ENCODE results near the gene SEBOX. TPM values are rescaled to one million over a fixed set of nuclear protein-coding genes. Genes with fewer than 3 reads are reported as not detected.
"Not testable (repeated sequence)": the region's sequence is repeated elsewhere in the genome, so short reads cannot be mapped to it uniquely, and the experiment has no call there.

SEBOX gene
- total RNA-seq, 2 experiments from 2014 or later: not detected

GRCh38 chr17:28338769-28339212 lies 26.2 kb downstream of the SEBOX start:
- DNase-seq; H3K27me3 Mint-ChIP-seq; ATAC-seq; H3K27ac Mint-ChIP-seq; H3K9me3 Mint-ChIP-seq (ENCODE audit: low read depth); H3K4me3 Mint-ChIP-seq: not testable (repeated sequence)
- H3K36me3 Mint-ChIP-seq: peaks cover 13% of the 10 kb centered on the region
- H3K4me1 Mint-ChIP-seq: peaks cover 32% of the 10 kb centered on the region
- CTCF ChIA-PET: interaction anchor here (1.2 to 2.0 kb wide), 3 partner anchors 16 to 533 kb away, joined by 3 to 5 read pairs (median 3); no protein-coding TSS in a partner anchor

GRCh38 chr17:28338056-28338768 lies 26.8 kb downstream of the SEBOX start:
- CTCF ChIA-PET: interaction anchor here (1.2 to 2.0 kb wide), 3 partner anchors 20 to 533 kb away, joined by 3 to 5 read pairs (median 4); partner anchors contain the start of gene POLDIP2
- Mint-ChIP-seq H3K27ac (no peak overlapping the region), H3K9me3 (ENCODE audit: low read depth) (no peaks in the 10 kb centered on the region), H3K36me3 (peaks cover 13% of the 10 kb centered on the region), H3K4me1 (peaks cover 33% of the 10 kb centered on the region), H3K27me3 (no peaks in the 10 kb centered on the region), H3K4me3 (no peak overlapping the region)
- ATAC-seq: no peak
- DNase-seq: no peak

GRCh38 chr17:28335959-28336871 lies 28.8 kb downstream of the SEBOX start:
- no peaks in the 10 kb centered on the region for H3K27me3 Mint-ChIP-seq
- H3K4me1 Mint-ChIP-seq: peaks cover 36% of the 10 kb centered on the region
- no peak for ATAC-seq
- peak overlapping the region; percentile 92 for H3K27ac Mint-ChIP-seq
- DNase-seq: peak; percentile 52
- no peaks in the 10 kb centered on the region for H3K9me3 Mint-ChIP-seq (ENCODE audit: low read depth)
- H3K4me3 Mint-ChIP-seq: peak overlapping the region; percentile 97
- peaks cover 7% of the 10 kb centered on the region for H3K36me3 Mint-ChIP-seq
- CTCF ChIA-PET: interaction anchor here (0.6 to 4.3 kb wide), 17 partner anchors 9 to 686 kb away, joined by 3 to 31 read pairs (median 3); partner anchors contain the start of genes BLTP2, POLDIP2 and TMEM97

GRCh38 chr17:28335201-28335958 lies 29.6 kb downstream of the SEBOX start, which contains the start of the genes IFT20 and TNFAIP1:
TSS of gene IFT20 (minus strand) at chr17:28335472. CDS start at chr17:28331985, 3,487 bp downstream.
TSS of gene TNFAIP1 (plus strand) at chr17:28335761. CDS start at chr17:28339522, 3,761 bp downstream.
- Mint-ChIP-seq H3K4me3 (peak within 1 kb of the TSS; percentile 97), H3K4me1 (peaks cover 36% of the 10 kb centered on the region), H3K36me3 (peaks cover 3% of the 10 kb centered on the region), H3K9me3 (ENCODE audit: low read depth) (no peaks in the 10 kb centered on the region), H3K27me3 (no peaks in the 10 kb centered on the region), H3K27ac (peak within 1 kb of the TSS; percentile 92)
- DNase-seq (peak; percentile 100), ATAC-seq (peak; percentile 96)
- CTCF ChIA-PET: interaction anchor here (0.6 to 4.3 kb wide), 17 partner anchors 9 to 685 kb away, joined by 3 to 31 read pairs (median 3); partner anchors contain the start of genes BLTP2, POLDIP2 and TMEM97

- H3K27me3 Mint-ChIP-seq: no peaks in the 10 kb centered on the region
- H3K27ac Mint-ChIP-seq: peak overlapping the region; percentile 92
- CTCF ChIA-PET: interaction anchor here (0.9 to 4.3 kb wide), 12 partner anchors 8 to 575 kb away, joined by 3 to 31 read pairs (median 4); partner anchors contain the start of genes POLDIP2 and TMEM97
- H3K4me1 Mint-ChIP-seq: peaks cover 36% of the 10 kb centered on the region
- H3K9me3 Mint-ChIP-seq (ENCODE audit: low read depth): no peaks in the 10 kb centered on the region
- DNase-seq (no peak), ATAC-seq (no peak)
- H3K36me3 Mint-ChIP-seq: no peaks in the 10 kb centered on the region
- H3K4me3 Mint-ChIP-seq: peak overlapping the region; percentile 97
Observed at GRCh38 chr17:28334666-28335200, 30.3 kb downstream of the SEBOX start.

- Mint-ChIP-seq H3K27ac (peak overlapping the region; percentile 92), H3K27me3 (no peaks in the 10 kb centered on the region), H3K36me3 (peaks cover under 1% of the 10 kb centered on the region), H3K4me3 (peak overlapping the region; percentile 97), H3K4me1 (peaks cover 36% of the 10 kb centered on the region), H3K9me3 (ENCODE audit: low read depth) (no peaks in the 10 kb centered on the region)
- DNase-seq: no peak
- CTCF ChIA-PET: interaction anchor here (2.5 to 4.3 kb wide), 2 partner anchors 14 to 83 kb away, joined by 10 to 31 read pairs; partner anchors contain the start of gene TMEM97
- no peak for ATAC-seq
Observed at GRCh38 chr17:28334171-28334570, 30.8 kb downstream of the SEBOX start.

GRCh38 chr17:28333083-28333746 lies 31.8 kb downstream of the SEBOX start:
- Mint-ChIP-seq H3K4me3 (no peak overlapping the region), H3K9me3 (ENCODE audit: low read depth) (no peaks in the 10 kb centered on the region), H3K4me1 (peaks cover 36% of the 10 kb centered on the region), H3K27me3 (no peaks in the 10 kb centered on the region), H3K27ac (no peak overlapping the region), H3K36me3 (peaks cover 5% of the 10 kb centered on the region)
- DNase-seq (no peak), ATAC-seq (no peak)
- CTCF ChIA-PET: interaction anchor here (4.3 kb wide), 1 partner anchor 13 kb away, joined by 31 read pairs; the partner anchor contains the start of gene TMEM97

- peaks cover 16% of the 10 kb centered on the region for H3K36me3 Mint-ChIP-seq
- no peaks in the 10 kb centered on the region for H3K9me3 Mint-ChIP-seq (ENCODE audit: low read depth)
- no peak overlapping the region for H3K27ac Mint-ChIP-seq
- peak; percentile 31 for DNase-seq
- H3K4me1 Mint-ChIP-seq: peaks cover 38% of the 10 kb centered on the region
- CTCF ChIA-PET: no interaction called here
- no peak overlapping the region for H3K4me3 Mint-ChIP-seq
- no peak for ATAC-seq
- no peaks in the 10 kb centered on the region for H3K27me3 Mint-ChIP-seq
Observed at GRCh38 chr17:28331891-28332420, 33.0 kb downstream of the SEBOX start.

- no peak overlapping the region for H3K4me3 Mint-ChIP-seq
Observed at GRCh38 chr17:28330671-28331070, 34.3 kb downstream of the SEBOX start.

GRCh38 chr17:28328325-28328724 lies 36.7 kb downstream of the SEBOX start:
- CTCF ChIA-PET: interaction anchor here (0.9 kb wide), 1 partner anchor 11 kb away, joined by 3 read pairs; no protein-coding TSS in a partner anchor
- no peak overlapping the region for H3K27ac Mint-ChIP-seq
- ATAC-seq: no peak
- peaks cover 26% of the 10 kb centered on the region for H3K4me1 Mint-ChIP-seq
- H3K36me3 Mint-ChIP-seq: peaks cover 26% of the 10 kb centered on the region
- peak; percentile 35 for DNase-seq
- no peak overlapping the region for H3K4me3 Mint-ChIP-seq
- no peaks in the 10 kb centered on the region for H3K27me3 Mint-ChIP-seq
- H3K9me3 Mint-ChIP-seq (ENCODE audit: low read depth): no peaks in the 10 kb centered on the region

More at GRCh38 chr17:28330671-28331070, 34.3 kb downstream of the SEBOX start:
- H3K27ac Mint-ChIP-seq: no peak overlapping the region
- H3K9me3 Mint-ChIP-seq (ENCODE audit: low read depth): no peaks in the 10 kb centered on the region
- peaks cover 38% of the 10 kb centered on the region for H3K4me1 Mint-ChIP-seq
- no peaks in the 10 kb centered on the region for H3K27me3 Mint-ChIP-seq
- no peak for ATAC-seq
- peaks cover 24% of the 10 kb centered on the region for H3K36me3 Mint-ChIP-seq
- DNase-seq: peak; percentile 34
- CTCF ChIA-PET: no interaction called here

- CTCF ChIA-PET: interaction anchor here (0.6 kb wide), 1 partner anchor 164 kb away, joined by 4 read pairs; no protein-coding TSS in a partner anchor
- Mint-ChIP-seq H3K9me3 (ENCODE audit: low read depth) (no peaks in the 10 kb centered on the region), H3K4me1 (peaks cover 29% of the 10 kb centered on the region), H3K4me3 (no peak overlapping the region), H3K27ac (peak overlapping the region; percentile 24), H3K36me3 (peaks cover 29% of the 10 kb centered on the region), H3K27me3 (no peaks in the 10 kb centered on the region)
- DNase-seq (no peak), ATAC-seq (no peak)
Observed at GRCh38 chr17:28327709-28328108, 37.3 kb downstream of the SEBOX start.

Measured in activated CD8-positive, alpha-beta memory T cell treated with anti-CD3 and anti-CD28 coated beads, Interleukin-2, amount 10 ng/mL, durations not matched to agents 7 days and 5 days (primary cell).